ENCODE results near the gene UBXN11.

UBXN11 gene

GRCh38 chr1:26285366-26286063 lies 20.9 kb downstream of the UBXN11 start:
- no peak overlapping the region for H3K4me3 ChIP-seq (replicated peaks; ENCODE audit: low read depth, low read length)
- DNase-seq (ENCODE audit: extremely low read depth, low read depth) = no peak
- peak; percentile 51 for TF ChIP-seq CTCF (IDR thresholded peaks at IDR 0.05; ENCODE audit: low read depth, low read length, missing control alignments)

DNA sequence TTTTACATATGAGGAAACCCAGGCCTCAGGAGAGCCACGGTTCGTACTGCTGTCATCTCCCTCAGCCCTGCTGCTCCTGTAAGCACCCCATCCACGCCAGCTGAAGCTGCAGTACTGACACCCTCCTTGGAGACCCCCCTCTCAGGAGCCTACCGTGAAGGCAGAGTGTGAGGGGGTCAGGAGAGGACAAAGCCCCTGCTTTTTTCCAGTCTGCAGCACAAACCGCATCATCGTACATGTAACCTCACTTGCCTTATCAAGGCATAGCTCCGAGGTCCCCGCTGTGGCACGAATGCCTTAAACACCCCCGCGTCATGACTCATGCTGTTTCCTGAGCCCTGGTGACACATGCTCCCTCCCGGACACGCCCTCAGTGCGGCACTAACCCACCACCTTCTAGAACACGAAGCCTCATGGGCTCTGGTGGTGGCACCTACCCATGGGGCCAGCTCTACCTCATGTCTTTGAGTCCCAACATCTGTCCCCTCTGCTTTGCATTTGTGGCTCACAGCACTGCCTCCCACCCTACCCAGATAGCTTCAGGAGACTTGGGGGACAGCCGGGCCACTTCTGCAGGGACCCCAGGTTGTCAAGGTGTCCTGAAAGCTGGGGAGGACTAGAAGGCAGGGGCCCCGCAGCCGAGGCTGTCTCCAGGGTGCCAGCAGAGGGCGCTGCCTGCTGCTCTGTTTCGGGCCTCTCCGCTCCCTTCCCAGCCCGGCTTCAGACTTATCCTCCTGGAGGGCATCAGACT lies 21.7 kb downstream of the UBXN11 start:
- TF ChIP-seq CTCF (IDR thresholded peaks at IDR 0.05; ENCODE audit: low read depth, low read length, missing control alignments) = peak; percentile 79
- no peak overlapping the region for H3K4me3 ChIP-seq (replicated peaks; ENCODE audit: low read depth, low read length)
- DNase-seq (ENCODE audit: extremely low read depth, low read depth) = peak; percentile 87

- DNase-seq (ENCODE audit: extremely low read depth, low read depth) = no peak
- H3K4me3 ChIP-seq (replicated peaks; ENCODE audit: low read depth, low read length) = no peak overlapping the region
- no peak for TF ChIP-seq CTCF (IDR thresholded peaks at IDR 0.05; ENCODE audit: low read depth, low read length, missing control alignments)
Measured at GRCh38 chr1:26283871-26284596, 22.4 kb downstream of the UBXN11 start.

GRCh38 chr1:26283279-26283853 lies 23.1 kb downstream of the UBXN11 start:
- TF ChIP-seq CTCF (IDR thresholded peaks at IDR 0.05; ENCODE audit: low read depth, low read length, missing control alignments) = no peak
- no peak for DNase-seq (ENCODE audit: extremely low read depth, low read depth)
- H3K4me3 ChIP-seq (replicated peaks; ENCODE audit: low read depth, low read length) = no peak overlapping the region

DNA sequence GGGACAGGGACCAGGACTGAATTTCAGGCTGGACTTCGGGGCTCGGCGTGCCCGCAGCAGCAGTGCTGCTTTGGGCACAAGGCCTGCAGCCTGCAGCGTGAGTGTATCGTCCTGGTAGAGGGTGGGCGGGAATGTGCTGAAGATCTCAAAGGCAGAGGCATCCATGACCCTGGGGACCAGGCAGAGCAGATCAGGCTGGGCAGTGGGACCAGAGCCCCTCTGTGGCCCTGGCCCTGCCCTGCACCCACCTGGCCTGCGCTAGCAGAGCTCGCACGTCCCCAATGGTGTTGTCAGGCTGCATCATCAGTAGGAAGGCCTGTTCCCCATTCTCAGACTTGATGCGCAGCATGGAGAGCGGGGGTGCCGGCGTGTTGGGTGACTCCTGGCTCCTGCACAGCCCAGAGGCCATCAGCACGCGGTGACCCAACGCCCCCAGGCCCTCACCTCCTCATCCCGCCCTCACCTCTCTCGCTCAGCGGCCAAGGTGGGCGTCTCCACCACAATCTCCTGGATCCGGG lies 24.0 kb downstream of the UBXN11 start:
- DNase-seq (ENCODE audit: extremely low read depth, low read depth) = no peak
- TF ChIP-seq CTCF (IDR thresholded peaks at IDR 0.05; ENCODE audit: low read depth, low read length, missing control alignments) = no peak
- H3K4me3 ChIP-seq (replicated peaks; ENCODE audit: low read depth, low read length) = no peak overlapping the region; the same call in 1 of the 2 replicates

DNA sequence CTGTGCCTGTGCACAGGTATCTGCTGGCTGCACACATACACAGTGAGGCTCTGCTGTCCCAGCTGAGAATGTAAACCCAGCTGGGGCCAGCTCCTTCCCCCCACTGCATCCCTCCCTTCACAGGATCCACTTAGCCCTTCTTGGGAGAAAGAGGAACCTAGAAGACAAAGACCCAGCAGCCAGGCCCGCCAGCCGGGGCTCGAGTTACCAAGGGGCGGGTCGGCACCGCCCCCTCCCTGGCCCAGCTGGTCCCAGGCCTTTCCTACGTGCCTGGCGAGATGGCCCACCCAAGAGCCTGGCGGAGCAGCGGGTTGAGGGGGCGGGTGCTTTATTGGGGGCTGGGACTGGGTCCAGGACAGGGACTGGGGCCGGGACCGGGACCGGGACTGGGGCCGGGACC lies 24.5 kb downstream of the UBXN11 start:
- peak overlapping the region; percentile 69 for H3K4me3 ChIP-seq (replicated peaks; ENCODE audit: low read depth, low read length)
- TF ChIP-seq CTCF (IDR thresholded peaks at IDR 0.05; ENCODE audit: low read depth, low read length, missing control alignments) = no peak

More for the DNA sequence above, 24.5 kb downstream of the UBXN11 start:
- DNase-seq (ENCODE audit: extremely low read depth, low read depth) = no peak

All from HFF-Myc (cell line).